Hepatic stellate cell (primary cell): ENCODE measurements around the gene TANC1.

ENCODE experiments used
- DNase-seq: peaks from one replicate; pipeline ENCODE4 v3.0.0; 2011; ENCODE audit warnings: low spot score

The TANC1 gene

DNA sequence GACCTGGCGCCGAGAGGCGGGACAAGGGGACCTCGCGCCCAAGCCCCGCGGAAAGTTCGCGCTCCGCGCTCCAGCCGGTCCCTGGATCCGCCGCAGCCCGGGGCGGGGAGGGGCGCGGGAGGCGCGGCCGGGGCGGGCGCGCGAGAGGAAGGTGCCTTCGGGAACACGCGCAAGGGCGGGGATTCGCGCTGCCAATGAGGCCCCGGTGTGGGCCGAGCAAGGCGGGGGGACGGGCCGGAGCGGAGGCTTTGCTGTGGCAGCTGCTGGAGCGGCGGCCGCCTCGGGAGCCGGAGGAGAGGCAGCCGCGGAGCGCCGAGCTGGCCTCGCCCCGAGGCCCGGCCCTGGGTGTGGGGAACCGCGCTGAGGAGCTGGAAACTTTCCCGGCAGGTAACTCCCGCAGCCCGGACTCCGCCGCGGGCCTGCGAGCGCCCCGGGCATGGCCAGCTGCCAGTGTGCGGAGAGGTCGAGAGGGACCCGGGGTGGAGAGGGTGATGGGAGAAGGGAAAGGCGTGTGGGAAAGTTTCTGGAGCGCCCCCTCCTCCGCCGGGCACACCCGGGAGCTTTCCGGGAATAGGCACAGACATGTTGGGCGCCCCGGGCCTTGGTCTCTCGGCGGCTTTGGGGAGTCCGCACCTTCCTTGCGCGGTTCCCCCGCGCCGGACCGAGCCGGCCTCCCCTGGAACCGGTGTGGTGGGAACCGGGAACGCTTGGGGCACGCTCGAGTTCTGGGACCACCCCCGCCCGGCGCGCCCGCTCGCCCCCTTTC is at the start of gene TANC1:
Gene TANC1 (plus strand): TSS at position 245 of the 766 bp plus-strand sequence. CDS start 97,271 bp downstream, outside the sequence.
- DNase-seq: peak; percentile 91

DNA sequence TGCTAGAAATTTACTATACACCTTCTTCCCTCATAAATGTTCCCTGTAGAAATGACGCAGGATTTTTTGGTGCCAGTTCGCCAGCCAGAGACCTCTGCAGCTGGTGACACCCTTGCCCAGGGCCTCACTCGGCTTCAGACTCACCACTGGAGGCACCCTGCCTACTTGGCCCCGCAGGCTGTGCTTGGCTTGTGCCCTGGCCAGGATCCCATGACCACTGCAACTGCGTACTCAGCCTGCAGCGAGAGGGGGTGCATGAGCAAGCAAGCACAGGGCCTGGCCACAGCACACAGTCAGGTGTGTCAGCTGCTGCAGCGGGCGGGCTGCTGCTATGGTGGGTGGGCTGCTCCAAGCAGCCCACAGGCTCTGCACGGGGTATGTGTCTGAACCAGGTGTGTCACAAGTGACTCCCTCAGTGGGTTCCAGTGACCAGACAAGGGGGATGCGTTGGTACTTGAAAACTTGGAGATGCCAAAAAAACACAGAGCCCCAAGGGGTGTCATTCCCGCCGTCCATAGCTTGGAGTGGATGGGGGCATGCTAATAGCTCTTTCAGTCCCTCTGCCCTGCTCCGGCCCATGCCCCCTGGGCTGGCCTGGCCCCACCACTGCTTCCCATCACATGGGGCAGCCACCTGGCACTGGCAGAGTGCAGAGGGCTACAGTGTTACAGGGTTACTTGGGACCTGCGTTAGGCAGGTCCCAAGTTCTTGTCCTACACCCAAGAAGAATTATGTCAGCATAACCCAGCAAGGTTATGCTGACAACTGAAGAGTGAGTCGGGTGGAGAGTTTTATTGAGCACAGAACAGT is 46.6 kb upstream of the TANC1 start:
- no peak for DNase-seq

DNA sequence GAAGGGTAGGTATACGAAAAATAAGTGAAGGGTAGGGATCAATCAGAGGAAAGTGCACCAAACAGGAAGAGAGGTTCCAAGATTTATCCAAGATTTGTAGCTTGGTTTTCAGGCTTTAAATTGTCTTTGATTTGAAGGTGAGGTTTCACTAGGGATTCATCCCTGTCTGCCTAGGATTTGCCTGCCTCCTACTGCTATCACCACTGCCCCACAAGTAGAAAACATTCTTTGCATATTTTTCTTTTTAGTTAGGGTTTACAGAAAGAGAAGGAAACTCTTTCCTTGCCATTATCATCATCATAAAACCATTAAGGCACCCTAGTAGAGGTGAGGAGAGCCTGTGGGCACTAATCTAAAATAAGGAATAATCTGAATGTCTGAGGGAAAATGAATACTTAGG is 45.8 kb upstream of the TANC1 start:
- DNase-seq: no peak

DNA sequence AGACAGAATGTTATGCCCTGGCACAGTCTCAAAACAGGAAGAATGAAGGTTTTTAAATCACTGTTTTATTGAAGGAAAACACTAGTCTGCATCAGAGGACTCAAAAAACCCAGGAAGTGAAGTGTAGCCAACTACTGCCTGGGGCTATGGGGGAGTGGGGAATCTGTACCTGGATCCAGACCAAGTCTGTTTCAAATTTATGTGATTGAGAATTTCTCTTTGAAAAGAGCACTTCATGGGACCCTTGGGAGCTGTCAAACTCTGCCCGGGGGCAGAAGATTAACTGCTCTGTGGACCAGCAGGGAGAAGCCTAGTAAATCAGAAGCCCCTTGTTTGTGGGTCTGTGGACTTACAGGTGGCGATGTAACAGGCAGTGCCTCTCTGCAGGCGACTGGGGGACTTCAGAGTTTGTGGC is 45.3 kb upstream of the TANC1 start:
- DNase-seq: no peak

DNA sequence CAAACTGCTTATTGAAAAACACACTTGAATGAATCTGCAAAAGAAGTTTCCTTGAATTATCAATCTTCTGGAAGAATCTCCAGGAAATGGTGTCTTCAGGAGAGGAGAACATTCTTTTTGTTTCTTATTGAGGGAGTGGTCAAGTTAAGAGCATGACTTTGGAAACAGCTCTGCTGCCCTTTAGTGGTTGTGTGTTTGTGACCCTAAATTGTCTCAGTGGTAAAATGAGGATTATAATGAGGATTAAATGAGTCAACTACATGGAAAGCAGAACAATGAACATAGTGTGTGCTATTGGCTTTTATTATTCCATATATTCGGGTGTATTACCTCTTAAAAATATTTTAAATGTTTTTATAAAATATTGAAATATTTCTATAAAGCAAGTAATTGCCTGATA is 44.8 kb upstream of the TANC1 start:
- no peak for DNase-seq

DNA sequence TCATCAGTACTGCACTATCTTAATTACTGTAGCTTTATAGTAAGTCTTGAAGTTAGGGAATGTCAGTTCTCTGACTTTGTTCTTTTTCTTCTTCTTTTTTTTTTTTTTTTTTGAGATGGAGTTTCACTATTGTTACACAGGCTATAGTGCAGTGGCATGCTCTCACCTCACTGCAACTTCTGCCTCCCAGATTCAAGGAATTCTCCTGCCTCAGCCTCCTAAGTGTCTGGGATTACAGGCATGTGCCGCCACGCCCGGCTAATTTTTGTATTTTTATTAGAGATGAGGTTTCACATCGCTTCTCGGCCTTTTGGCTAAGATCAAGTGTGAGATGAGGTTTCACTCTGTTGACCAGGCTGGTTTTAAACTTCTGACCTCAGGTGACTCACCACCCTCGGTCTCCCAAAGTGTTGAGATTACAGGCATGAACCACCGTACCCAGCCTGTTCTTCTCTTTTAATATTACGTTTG is 41.9 kb upstream of the TANC1 start:
- no peak for DNase-seq

DNA sequence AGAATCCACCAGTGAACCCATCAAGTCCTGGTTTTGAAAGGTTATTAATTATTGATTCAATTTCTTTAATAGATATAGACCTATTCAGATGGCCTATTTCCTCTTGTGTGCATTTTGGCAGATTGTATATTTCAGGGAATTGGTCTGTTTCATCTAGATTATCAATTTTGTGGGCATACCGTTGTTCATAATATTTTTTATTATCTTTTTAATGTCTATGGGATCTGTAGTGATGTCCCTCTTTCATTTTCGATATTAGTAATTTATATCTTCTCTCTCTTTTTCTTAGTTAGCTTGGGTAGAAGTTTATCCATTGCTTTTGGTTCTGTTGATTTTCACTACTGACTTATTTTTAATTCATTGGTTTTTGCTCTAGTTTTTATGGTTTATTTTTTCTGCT is 39.9 kb upstream of the TANC1 start:
- no peak for DNase-seq

DNA sequence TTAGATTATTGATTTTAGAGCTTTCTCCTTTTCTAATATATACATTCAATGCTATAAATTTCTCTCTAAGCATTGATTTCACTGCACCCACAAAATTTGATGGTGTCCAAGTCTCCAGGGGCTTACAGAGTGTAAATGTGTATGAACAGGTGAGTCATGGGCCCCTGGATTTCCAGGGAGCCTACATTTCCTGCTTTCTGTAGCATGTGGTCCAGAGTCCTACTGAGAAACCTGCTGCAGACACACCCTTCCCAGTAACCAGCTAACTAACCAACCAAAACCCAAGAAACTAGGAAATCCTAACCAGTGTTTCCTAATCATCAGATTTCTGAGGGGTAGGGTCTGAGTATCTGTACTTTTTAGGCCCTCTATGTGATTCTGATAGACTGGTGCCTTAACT is 39.5 kb upstream of the TANC1 start:
- no peak for DNase-seq

DNA sequence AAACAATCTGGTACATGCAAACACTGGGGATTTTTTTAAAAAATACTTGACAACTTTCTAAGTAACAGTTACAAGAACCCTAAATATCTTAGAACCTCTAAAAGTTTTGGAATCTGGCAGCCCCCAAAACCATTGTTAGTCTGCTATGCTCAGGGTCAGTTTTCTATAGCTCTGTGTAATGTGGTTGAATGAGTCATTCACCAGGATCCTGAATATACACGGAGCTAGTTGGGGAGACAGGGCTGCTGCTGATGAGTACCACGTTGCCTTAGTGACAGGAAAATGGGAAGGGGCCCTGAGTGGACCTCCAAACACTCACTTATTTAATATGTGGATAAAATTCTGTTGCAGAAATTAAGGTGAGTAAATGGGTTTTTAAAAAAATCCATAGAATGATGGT is 36.9 kb upstream of the TANC1 start:
- peak; percentile 34 for DNase-seq

DNA sequence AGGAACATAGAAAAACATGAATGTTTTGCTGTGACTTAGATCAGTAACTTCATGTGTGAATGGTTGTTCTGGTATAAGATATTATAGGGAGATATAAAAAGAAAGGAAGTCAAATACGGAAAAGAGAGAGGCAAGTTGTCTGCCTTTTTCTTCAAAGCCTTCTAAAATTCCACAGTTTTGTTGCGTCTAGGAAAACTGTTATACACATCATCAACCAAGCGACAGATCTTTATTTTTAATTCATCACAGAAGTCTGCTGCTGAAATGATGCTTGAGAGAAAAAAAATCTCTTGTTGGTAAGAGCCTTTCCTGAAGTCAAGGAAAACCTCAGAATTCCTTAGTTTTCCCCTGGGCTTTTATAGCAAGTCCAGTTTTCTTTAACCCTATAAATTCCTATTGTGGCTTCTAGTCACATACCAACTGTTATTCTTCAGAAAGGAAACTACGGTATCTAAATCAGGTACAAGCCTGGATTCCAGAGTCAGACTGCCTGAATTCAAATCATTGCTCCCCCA is 36.3 kb upstream of the TANC1 start:
- no peak for DNase-seq

DNA sequence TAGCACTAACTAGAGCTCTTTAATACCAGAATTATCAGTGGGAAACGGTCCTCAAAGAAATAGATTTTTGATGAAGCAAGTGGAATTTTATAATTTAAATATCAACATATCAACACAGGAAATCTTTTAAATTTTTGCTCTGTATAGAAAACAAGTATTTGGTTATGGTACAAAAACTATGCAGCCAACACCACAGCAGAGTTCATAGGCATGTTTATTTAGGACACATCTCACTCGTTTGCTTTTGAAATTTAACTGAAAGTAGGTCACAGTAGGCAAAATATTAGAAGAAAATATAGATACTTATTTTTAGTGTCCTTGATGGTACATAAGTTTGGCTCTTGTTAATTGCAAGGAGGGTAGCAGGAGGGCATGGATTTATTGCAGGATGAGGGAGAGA is 34.3 kb upstream of the TANC1 start:
- no peak for DNase-seq

DNA sequence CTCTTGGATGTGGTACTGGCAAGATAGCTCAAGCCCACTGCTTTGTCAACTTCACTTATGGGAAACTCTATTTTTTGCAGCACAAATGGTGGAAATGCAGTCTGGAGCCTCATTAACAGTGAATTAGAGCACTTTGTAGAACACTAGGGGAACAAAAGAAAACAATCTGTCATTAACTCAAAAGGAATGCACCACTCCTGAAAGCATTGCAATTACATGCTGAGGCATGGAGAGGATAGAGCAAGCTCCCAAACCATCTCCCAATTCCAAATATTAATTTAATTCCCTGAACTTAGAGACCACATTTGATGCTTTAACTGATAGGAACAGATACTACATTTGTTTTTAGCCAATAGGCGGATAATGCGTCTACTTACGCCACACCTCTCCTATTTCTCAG is 32.8 kb upstream of the TANC1 start:
- no peak for DNase-seq

DNA sequence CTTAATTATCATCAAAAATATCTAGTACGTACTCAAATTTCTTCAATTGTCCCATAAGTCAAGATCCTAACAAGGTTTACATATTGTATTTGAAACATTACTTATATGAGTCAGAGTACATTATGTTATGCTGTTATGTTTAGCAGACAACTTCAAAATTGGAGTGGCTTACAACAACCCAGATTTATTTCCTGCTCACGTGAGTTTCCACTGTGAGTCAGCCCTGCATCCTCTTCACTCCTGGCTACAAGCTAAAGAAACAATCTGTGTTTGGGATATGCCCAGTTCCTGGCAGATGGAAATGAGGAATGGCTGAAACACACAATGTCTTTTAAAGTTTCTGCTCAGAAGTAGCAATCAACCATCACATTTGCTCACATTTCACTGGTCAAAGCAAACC is 31.5 kb upstream of the TANC1 start:
- peak; percentile 57 for DNase-seq

DNA sequence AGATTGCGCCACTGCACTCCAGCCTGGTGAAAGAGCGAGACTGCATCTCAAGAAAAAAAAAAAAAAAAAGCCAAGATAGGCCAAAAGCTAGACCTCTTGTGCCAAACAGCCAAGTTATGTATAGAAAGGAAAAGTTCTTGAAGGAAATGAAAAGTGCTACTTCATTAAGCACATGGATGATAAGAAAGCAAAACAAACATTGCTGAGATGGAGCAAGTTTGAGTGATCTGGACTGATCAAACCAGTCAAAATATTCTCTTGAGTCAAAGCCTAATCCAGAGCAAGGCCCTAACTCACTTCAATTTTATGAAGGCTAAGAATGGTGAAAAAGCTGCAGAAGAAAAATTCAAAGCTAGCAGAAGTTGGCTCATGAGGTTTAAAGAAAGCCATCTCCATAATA is 28.1 kb upstream of the TANC1 start:
- DNase-seq: no peak

DNA sequence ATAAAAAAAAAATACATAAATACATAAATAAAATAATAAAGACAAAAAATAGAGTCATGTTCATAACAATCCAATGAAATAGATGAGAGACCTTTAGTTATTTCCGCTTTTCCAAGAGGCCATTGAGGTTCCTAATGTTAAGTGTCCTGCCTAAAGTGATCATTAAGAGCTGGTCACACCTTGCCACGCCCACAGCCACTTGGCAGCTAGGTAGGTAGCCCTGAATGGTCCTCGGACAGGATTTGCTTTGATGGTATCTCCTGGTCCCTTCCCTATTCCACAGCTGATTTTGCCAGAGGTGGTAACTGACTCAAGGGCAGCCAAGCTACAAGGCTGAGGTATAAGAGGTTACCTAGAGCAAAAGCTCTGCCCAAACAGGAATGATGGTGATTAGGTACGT is 24.5 kb upstream of the TANC1 start:
- DNase-seq: no peak

DNA sequence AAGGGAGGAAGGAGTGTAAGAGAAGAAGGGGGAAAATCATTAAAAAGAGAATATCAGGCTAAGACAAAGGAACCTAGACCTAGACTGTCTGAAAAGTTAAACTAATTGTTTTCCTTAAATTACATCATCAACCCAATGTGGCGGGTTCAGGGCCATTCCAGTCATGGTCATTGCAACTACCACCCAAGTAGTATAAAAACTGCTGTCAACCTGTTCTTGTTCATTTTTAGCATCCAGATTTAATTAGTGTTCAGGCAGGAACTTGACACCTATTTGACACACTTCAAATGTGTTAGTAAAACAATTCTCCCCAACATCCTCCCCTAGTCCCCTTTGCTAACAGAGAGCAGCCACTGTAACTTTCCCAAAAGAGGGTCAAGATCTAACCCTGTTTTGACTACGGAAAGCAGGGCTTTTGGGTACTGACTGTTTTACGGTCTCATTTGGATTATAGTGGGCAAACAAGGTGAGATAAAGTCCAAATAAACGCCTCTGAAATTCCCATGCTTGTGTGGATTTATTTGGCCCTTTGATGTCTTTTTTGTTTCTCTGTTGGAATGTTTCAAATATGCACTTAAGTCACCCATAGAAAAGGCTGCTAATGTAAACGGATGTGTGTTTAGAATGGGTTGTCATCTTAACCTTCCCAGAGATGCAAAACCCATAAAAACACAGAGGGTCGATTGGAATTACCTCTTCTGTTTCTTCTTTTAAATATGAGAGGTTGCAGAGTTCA is 19.3 kb upstream of the TANC1 start:
- no peak for DNase-seq

DNA sequence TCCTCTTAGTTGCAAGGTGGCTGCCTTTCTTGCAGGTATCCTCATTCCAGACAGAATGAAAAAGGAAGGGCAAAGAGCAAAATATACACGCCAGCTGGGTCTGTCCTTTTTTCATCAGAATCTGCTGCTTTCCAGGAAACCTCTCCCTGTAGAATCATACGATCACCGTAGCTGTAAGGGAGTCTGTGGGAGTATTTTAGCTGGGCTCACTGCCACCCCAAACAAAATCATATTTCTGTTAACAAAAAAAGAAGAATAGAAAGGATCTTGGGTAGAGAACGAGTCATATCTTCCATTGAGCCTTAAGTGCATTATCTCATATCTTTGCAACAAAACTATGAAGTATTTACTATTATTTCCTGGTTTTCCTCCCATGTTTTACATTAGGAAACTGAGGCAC is 15.0 kb upstream of the TANC1 start:
- peak; percentile 31 for DNase-seq

DNA sequence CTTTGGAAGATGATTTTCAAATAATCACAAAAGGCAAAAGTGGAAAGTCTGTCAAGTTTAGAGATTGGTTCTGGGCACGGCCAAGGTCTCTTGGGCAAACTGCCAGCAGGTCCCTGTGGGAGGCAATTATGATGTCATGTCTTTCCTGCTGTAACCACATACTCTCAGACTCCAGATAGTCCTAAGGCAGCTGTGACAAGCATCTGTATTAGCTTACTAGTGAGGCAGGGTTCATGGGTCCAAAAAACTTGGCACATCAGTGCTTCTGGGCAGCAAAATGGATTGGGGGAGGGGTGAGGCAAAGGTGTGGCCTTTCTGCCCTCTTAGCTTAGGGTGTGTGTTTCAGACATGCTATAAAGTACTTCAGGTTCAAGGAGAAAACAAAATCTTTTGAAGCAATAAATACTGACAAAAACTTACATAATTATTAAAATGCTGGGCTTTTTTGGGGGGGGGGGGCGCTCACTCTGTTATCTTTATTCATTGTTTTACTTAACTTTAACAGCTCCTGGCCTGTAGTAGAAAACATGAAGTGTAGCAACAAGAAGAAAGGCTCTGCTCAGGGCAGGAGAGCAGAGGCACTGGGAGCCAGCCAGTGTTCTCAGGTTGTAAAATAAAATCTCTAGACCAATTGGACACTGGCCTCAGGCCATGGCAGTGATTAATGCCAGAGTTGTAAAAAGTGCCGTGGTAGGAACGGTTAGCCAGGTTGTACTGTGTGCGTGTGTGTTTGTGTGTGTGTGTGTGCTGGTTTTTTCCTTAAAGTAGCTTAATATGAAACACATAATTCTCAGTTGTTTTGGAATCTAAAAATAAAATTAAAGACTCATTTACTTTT is 14.3 kb upstream of the TANC1 start:
- DNase-seq: peak; percentile 68

DNA sequence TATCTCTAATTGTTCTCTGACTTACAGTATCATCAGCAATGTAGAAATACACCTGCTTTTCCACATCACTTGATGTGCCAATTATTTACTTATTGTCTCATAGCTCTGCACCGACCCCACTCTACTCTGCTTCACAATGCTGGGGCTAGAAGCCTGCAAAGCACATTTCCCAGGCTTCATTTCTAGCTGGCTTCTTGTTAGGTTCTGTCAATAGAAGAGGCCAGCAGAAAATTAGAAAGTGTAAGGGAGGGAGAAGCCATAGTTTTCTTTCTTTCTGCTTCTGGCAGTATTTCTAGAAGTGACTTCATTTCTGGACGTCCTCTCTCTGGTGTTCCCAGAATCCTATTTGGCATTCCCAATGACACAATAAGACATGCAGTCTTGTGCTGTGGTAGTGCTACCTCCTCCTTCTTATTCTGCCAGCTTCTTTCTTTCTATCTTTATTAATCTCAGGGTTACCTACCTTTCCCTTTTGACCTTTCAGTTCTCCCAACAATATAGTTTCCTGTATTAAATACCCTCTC is 12.5 kb upstream of the TANC1 start:
- DNase-seq: no peak

DNA sequence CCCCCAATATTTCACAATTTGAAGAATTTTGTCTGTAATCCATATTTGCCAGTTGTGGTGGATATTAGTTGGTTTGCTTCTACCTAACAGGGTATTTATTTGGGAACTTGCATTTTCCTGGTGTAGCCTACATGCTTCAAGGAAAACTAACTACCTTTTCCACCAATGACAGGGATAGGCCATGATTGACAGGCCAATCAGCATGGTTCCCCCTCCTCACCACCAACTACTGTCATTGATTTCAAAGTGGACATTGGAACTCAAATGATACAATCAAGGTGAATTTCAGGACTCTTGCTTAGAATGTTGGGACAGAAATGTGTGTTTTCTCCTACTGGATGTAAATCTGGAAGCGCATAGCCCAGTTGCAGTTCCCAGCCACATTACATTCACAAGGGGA is 10.1 kb upstream of the TANC1 start:
- DNase-seq: no peak

DNA sequence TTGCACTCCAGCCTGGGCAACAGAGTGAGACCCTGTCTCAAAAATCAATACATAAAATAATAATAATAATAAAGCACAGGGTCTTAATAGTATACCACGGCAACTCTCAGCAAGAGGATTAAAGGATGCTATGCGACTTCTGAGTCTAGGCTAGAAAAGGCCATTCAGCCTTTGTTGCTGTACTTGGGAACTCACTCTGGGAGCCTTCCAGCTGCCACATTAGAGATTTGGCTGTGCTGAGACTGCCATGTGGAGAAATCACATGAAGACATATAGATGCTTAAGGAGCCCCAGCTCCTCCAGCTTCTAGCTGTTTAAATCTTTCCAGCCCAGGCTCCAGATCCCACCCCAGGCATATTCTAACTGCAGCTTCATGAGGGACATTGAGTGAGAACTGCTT is 8.2 kb upstream of the TANC1 start:
- no peak for DNase-seq
